HL-60 (cell line): ENCODE measurements around the gene PSPN.

Source experiments
- DNase-seq, 2 experiments: peaks; one replicate each; pipeline ENCODE4 v3.0.0-alpha.2; 2010 to 2020; ENCODE audit warnings: low read depth in 1 of 2, low spot score in 1 of 2
- H3K27ac ChIP-seq: fragments of 250-450 bp; sonication (Bioruptor Pico); replicated peaks from 2 replicates; pipeline ENCODE4 v1.5.1; 2020; ENCODE audit warnings: mild to moderate bottlenecking, moderate library complexity
- H3K27me3 ChIP-seq: fragments of 250-450 bp; sonication (Bioruptor Pico); 2 replicates; pipeline ENCODE4 v1.5.1; 2021; ENCODE audit warnings: mild to moderate bottlenecking, moderate library complexity; ENCODE audit not compliant: insufficient read depth, poor library complexity, severe bottlenecking
- H3K4me3 ChIP-seq: replicated peaks from 2 replicates; pipeline ENCODE4 v1.5.1; 2011; ENCODE audit warnings: mild to moderate bottlenecking, control low read depth, low read length; ENCODE audit not compliant: insufficient read depth
- CTCF ChIP-seq: IDR thresholded peaks from one replicate; pipeline ENCODE4 v1.5.1; 2011; ENCODE audit warnings: low read length, control low read depth, inconsistent platforms; ENCODE audit not compliant: insufficient read depth
- GABPA ChIP-seq: IDR thresholded peaks from 2 replicates; pipeline ENCODE4 v1.6.1; 2012; ENCODE audit warnings: low read depth
- POLR2AphosphoS5 ChIP-seq: IDR thresholded peaks from 2 replicates; pipeline ENCODE4 v1.6.1; 2012; ENCODE audit warnings: low read depth
- REST ChIP-seq: IDR thresholded peaks from 2 replicates; pipeline ENCODE4 v1.6.1; 2012; ENCODE audit warnings: low read depth; ENCODE audit not compliant: insufficient replicate concordance
- SPI1 ChIP-seq: IDR thresholded peaks from 2 replicates; pipeline ENCODE4 v1.6.1; 2012; ENCODE audit warnings: low read depth, mild to moderate bottlenecking, borderline replicate concordance

Gene PSPN

GRCh38 chr19:6373096-6373812 lies 2.5 kb downstream of the PSPN start:
- peak overlapping the region; percentile 95 for H3K4me3 ChIP-seq
- TF ChIP-seq CTCF, result no peak
- TF ChIP-seq REST, result no peak
- TF ChIP-seq SPI1, result no peak
- no peak for TF ChIP-seq GABPA
- no peak; the same call in 1 of the 2 replicates for TF ChIP-seq POLR2AphosphoS5
- peak overlapping the region; percentile 77 for H3K27ac ChIP-seq
- peak; percentile 98 to 99 for DNase-seq
- no peaks in the 10 kb centered on the region for H3K27me3 ChIP-seq

GRCh38 chr19:6372594-6373095 lies 3.1 kb downstream of the PSPN start, which contains the start of gene ALKBH7:
ALKBH7 (plus strand) TSS chr19:6372794; CDS start chr19:6372821, 27 bp downstream.
- no peaks in the 10 kb centered on the region for H3K27me3 ChIP-seq
- TF ChIP-seq SPI1 (no peak), POLR2AphosphoS5 (peak; percentile 29; the same call in 1 of the 2 replicates)
- H3K4me3 ChIP-seq, result peak within 1 kb of the TSS; percentile 95
- DNase-seq, result peak; percentile 99 to 100
- peak within 1 kb of the TSS; percentile 77 for H3K27ac ChIP-seq

GRCh38 chr19:6364353-6364752 lies 11.4 kb downstream of the PSPN start:
- no peak overlapping the region for H3K4me3 ChIP-seq
- H3K27me3 ChIP-seq, result no peaks in the 10 kb centered on the region
- no peak for DNase-seq
- TF ChIP-seq POLR2AphosphoS5 (no peak), CTCF (no peak), REST (no peak), GABPA (no peak), SPI1 (no peak)
- H3K27ac ChIP-seq, result no peak overlapping the region

GRCh38 chr19:6362351-6362801 lies 13.4 kb downstream of the PSPN start:
- no peak for TF ChIP-seq POLR2AphosphoS5
- no peak for TF ChIP-seq SPI1
- no peak for TF ChIP-seq GABPA
- no peak for TF ChIP-seq REST
- TF ChIP-seq CTCF, result no peak
- peak overlapping the region; percentile 87 for H3K27ac ChIP-seq
- no peaks in the 10 kb centered on the region for H3K27me3 ChIP-seq
- DNase-seq, result no peak
- peak overlapping the region; percentile 90 for H3K4me3 ChIP-seq
